ENCODE data around the gene HOXD9.

HOXD9 gene

DNA sequence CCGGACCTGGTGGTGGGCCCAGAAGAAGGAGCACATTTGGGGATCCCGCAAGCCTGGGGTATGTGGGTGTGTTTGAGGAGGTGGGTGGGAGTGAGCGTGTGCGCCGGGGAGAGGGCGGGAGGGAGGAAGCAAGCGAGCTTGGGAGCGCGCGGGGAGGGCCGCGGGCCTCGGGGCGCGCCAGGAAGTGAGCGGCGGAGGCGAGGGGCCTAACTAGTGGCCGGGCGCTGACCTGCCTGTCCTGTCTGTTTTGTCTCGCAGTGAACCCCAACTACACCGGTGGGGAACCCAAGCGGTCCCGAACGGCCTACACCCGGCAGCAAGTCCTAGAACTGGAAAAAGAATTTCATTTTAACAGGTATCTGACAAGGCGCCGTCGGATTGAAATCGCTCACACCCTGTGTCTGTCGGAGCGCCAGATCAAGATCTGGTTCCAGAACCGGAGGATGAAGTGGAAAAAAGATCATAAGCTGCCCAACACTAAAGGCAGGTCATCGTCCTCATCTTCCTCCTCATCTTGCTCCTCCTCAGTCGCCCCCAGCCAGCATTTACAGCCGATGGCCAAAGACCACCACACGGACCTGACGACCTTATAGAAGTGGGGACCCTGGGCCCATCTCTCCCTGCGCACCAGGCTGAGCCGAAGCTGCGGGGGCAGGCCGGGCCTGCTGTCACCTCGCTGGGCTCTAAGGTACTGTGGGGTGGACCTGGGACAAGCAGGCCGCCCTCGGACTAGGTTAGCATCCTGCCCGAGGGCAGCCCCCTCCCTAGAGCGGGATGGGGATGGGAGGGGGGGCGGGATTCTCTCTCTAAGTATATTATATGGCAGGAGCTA lies 30.0 kb downstream of the HOXD9 start:
- no peak for DNase-seq (ENCODE audit: low read depth in 2 of 2)

DNA sequence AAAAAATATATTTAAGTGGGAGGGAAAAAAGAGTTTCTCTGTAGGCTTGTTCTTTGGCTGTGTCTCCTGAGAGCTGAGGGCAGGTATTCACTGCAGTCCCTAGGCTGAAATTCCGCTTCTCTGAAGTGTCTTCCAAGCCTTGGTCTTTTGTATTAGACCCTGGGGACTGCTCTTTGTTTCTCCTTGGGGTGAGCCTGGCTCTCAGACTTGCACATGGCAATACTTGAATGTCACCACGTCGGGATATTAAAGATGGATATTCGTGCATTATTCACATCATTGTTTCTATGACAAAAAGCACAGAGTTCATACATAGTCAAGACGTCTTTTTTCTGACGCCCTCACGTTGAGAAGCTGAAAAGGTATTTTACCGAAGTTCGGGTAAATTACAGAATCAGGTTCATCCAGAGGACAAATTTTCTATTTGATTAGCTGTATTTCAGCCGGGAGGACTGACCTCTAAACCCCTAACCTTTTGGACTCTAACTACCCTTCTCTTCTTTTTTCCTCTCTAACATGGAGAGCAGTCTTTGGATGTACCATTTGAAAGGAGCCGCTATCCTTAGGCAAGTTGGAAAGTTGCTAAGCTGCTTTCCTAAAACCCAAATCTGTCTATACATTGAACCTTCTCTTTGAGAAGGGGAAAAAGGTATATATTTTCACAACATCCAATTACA lies 32.2 kb downstream of the HOXD9 start:
- DNase-seq (ENCODE audit: low read depth in 2 of 2), result no peak

DNA sequence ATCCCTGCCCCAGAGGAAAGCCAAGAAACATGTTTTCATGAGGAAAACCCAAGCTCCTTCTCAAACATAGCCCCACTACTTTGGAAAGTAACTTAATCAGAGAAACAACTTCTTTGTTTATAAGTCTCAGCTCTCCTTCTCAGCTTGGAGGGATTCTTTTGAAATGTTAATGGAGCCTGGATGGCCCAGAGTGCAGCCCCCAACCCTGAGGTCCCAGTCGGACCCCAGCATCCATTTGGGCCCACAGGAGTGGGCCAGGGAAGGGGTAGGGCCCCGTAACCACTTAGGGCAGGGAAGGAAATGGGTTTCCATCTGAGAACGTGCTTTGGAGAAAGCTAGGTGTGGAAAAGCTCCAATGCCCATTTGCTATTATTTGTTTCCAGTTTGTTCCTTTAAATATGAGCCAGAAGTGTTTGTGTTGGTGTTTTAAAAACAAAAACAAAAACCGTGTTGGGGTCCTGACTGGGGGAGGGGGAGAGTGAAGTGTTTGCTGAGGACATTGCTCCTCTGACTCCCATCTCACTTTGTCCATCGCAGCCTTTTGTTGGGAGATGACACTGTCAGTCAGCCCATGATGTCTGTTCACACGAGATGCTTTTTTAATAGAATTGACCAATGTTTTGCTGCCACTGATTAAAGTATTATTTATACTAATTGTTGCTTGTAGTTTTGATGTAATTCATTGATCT lies 33.0 kb downstream of the HOXD9 start:
- DNase-seq (ENCODE audit: low read depth in 2 of 2), result no peak

DNA sequence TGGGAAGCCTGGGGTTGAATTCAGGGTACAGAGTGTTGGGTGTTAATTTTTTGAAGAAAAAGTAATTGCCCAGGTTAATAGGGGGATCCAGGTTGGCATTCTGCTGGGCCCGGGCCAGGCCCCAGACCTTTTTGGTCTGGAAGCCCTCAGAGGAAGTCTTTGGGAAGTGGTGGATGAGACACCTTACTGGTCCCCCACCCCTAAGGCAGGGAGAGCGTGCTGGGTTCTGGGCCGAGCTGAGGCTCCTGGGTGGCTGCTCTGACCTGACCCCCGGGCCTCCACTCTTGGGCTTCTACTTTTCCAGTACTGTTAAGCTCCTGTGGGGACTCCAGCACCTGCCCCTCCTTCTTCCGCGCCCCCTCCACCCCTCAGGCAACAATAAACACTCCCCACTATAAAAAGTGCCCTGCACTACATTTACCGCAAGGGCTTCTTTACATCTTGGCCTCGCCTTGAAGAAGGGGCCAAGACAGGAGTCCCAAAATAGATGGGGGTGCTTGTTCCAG lies 33.8 kb downstream of the HOXD9 start:
- no peak for DNase-seq (ENCODE audit: low read depth in 2 of 2)

DNA sequence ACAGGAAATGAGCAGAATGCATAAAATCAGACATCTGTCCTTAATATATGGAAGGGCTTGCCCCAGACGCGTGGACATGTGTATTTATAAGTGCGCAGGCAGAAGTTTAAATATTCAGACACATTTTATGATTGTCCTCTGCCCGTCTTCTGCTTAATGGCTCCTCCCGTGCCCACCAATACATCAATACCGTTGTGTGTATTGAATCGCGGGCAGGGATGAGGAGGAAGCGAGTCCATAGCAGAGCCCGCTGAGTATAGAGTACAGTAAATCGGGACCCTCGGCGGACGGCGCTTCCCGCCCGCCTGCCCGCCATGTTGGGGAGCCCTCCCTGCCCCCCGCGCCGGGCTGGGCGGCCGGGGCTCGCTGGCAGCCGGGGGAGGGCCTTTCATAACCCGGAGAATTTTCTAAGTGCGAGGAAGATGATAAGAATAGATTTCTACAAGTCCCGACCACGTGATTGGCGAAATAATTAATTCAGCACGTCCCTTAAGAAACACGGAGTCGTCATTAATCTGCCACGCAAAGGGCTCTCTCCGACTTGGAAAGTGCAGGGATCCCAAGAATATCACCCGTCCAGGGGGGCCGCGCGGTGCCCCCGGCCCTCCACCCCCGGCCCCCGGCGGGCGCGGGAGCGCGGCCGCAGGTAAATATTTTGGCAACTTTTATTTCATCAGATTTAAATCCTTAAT lies 34.4 kb downstream of the HOXD9 start, which contains the start of gene HOXD3:
HOXD3 (plus strand) TSS at position 501 of the 692 bp plus-strand sequence. CDS start 11,808 bp downstream, outside the sequence.
- no peak for DNase-seq (ENCODE audit: low read depth in 2 of 2)

DNA sequence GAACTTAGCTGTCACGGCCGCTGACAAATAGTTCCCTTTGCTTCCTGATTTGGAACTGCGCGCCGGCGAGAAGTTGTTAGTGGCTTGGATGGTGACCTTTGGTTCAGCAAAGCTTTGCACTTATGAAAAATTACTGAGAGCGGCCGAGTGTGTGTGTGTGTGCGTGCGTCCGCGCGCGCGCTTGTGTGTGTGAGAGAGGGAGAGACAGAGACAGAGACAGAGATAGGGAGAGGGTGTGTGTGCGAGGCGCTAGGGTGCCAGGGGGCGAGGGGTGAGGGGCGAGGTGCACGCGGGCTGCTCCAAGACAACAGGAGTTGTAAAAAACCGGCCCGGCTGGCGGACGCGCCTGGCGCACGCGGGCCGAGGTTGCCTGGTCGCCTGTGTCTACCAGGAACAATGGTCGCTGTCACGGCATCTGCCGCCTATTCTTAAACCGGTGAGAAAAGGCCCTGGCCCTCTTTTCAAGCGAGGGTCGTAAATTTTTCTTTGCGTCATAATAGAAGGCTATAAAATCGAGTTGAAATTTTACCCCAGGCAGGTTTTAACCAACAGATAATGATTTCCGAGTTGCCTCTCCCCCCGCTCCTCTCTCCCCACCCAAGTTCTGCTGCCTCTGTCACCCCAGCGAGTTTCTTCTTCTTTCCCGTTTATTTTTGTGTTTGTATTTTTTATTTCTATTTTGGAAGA lies 35.1 kb downstream of the HOXD9 start:
- no peak for DNase-seq (ENCODE audit: low read depth in 2 of 2)

DNA sequence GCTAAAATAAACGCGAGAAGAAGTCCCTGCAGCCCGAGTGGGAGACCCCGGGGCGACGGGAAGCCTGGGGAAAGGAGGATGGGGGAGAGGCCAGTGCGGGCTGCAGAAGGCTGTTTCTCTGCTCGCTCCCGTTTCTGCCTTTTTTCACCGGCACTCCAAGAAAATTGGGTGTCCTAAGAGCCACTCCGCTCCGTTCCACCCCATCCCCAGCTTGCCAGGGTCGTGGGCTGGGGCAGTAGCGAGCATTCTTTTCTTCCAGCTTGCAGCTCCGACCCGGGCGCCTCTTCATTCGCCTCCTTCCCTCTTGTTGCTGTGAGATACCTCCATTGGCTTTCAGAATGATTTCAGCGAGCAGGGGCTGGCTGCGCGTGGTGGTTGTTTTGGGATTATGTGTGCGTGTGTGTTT lies 35.7 kb downstream of the HOXD9 start:
- no peak for DNase-seq (ENCODE audit: low read depth in 2 of 2)

DNA sequence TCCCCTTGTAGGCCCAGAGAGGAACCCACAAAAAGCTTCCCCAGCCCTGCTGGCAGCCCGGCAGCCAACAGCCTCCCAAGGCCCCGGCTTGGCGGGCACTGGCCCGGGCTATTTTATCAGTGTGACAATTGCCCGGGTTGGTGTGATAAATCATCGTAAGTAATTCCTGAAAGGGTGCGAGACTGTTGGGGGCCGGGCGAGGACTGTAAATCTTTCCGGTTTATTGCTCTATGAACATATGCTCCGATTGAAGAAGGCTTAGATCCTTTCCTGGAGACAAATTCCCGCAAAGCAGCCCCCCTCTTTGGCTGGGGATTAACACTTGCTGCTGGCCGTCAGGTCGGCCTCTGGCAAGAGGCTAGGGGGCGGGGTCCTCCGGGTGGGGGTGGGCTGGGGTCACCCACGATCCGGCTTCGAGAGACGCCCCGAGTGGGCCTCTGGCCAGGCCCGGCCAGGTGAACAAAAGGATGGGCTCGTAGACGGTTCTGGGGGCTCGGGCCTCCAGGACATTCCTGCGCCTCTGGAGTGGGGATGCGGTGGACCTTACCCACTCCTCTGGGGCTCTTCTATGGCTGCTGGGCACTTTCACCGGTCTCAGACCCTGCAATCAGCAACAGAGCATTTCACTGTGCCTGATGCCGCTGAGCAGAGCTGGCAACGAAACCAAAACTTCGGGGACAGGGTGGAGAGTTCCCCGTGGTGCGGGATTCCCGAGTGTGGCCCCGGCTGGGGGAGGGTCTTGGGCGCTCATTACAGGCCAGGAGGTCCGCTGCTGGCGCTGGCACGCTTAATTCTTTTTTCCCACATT lies 36.5 kb downstream of the HOXD9 start:
- no peak for DNase-seq (ENCODE audit: low read depth in 2 of 2)

DNA sequence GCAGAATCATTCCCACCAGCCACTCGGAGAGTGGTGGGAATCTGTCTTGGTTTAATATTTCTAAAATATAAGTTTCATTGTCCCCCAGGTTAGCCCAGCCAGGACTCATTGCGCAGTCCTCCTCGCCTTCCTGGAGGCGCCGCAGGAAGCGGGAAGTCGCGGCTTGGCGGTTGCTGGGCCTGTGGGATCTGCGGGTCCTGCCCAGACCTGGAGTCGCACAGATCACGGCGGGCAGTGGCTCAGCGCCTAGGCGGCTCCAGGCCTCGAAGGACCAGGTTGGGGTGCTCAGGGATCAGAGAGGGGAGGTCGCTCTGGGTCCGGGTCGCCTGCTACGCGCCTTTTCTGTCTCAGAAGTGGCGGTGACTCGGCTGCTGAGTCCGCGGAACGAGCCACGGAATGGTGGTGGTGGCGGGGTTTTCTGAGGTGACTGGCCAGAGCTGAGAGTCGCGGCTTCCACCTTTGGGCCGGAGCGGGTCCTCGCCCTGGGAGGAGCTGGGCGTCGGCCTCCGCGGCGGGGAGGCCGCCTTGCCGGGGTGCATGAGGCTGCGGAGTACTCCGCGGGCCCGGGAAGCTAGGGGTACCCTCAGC lies 37.2 kb downstream of the HOXD9 start:
- no peak for DNase-seq (ENCODE audit: low read depth in 2 of 2)

DNA sequence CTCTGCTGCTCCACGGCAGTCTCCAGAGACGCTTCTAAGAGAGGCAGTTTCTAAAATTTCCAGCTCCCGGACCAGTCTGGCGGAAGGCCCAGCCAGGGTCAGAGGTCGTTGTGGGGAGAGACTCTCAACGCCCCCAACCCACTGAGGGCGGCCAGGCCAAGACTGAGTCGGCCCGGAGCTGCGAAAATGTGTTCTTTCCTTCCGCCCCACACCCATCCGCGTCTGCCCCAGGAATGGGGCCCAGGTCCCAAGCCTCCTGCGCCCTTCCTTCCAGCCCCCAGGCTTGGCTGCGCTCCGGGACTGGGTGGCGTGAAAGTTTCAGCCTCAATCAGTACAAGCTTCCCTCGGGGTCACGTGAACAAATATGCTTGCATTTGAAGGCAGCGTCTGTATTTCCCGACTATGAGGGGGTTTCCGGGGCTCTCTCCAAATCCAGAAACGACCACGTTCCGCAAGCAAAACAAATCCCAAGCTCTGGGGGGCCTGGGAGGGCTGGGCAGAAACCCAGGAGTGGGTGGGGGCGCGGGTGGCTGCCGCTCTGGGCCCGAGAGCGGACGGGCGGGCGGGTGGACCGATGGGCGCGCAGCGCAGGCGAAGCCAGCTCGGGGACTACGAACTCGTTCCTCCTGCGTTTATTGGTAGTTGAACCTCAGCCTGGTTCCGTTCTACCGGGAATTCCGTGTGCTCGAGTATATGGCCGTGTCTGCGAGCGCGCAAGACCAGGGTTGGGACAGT lies 37.9 kb downstream of the HOXD9 start:
- no peak for DNase-seq (ENCODE audit: low read depth in 2 of 2)

DNA sequence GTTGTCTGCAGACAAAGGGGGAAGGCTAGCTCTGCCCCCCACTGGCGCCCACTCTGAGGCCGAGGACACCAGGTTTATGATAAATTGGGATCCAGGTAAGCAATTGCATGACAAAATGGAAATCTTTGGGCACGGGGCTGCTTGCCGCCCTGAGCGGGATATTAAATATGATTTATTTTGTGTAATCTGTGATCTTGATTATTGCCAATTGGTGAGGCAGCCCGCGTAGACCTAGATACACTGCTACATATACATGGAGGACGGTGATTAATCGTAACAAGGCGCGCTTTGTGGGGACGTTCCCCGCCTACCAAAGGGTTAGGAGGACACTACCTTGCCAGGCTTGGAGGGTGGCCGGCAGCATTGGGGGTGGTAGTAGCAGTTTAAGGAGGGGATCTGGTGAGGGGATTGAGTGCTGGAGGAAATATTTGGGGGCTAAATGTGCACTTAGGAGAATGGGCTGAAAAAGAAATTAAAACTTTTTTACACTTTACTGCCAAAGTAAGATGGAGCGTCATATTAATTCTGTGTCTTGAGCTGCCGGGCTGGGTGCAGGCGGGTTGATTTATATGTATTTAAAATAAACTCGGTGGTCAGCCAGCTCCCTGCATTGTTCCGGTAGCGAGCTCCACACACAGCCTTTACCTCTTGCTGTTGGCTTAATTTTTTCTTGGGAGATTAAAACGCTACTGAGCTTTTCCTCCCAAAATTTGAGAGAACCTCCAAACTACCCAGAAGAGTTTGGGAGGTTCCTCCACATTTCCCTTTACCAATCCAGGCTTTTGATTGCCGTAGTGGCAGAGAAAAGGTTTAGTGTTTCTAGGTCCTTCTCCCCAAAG lies 38.7 kb downstream of the HOXD9 start:
- DNase-seq (ENCODE audit: low read depth in 2 of 2), result no peak

DNA sequence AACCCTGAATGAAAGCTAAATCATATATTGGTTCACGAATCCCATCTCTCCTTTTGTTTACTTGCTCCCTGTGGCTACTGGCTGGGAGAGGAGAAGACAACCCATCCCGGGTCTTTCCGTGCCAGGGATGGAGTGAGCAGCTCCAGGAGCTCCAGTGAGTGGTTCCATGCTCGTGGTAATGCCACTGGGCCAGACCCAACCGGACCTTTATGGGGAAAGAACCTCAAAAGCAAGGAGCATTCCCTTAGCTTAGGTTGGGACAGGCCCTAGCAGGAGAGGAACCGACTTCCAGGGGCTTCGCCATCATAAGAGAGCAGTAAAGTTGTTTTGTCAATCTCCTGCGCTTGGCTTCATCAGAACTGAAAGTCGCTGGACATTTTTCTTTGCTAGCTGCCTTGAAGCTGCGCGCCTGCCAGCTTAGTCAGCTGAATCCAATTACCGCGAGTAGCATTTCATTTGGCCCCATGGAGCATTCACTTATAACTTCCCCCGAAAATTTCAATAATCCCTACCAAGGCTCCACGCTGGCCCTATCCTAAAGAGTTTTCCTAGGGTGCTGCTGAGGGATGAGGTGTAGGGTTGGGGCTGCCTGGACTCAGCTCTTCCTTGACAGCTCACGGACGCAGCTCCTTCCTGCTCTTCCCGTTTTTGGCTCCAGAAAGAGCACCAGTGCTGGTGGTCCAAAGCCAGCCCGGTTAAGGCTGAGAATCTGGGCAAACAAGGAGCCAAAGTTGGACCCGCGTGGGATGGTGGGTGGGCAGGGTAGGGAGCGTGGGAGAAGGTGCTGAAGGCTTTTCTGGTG lies 39.5 kb downstream of the HOXD9 start:
- no peak for DNase-seq (ENCODE audit: low read depth in 2 of 2)

DNA sequence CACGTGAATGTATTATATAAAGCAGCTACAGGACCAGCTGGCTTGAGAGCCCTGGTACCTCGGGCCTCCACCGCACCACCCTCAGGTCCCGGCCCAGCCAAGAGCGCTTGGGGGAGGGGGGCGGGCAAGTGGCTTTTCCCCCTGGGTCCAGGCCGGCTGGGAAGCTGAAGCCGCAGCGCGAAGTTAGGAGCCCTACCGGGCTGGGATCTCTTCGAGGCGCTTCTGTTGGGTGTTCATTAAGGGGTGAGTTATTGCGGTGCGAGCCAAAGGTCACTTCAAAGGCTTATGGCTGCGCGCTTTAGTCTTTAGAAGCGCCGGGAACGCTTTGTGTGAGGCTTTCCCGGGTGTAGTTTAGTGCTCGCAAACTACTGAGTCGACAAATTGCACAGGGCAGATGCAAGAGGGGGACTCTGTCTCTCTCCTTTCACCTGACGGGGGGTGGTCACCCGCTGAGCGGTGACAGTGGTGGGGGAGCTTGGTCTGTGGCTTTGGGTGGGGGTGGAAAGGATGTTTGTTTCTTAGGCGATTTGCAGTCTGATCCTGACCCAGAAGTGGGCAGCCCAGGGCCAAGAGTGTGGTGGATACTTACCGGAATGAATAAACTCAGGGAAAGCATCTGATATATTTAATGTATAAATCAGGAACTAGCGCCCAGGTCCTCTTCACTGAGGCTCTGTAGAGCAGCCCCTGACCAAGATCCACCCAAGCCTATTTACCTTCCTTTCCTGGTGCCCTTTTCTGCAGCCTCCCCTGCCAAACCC lies 40.6 kb downstream of the HOXD9 start:
- DNase-seq (ENCODE audit: low read depth in 2 of 2), result no peak

DNA sequence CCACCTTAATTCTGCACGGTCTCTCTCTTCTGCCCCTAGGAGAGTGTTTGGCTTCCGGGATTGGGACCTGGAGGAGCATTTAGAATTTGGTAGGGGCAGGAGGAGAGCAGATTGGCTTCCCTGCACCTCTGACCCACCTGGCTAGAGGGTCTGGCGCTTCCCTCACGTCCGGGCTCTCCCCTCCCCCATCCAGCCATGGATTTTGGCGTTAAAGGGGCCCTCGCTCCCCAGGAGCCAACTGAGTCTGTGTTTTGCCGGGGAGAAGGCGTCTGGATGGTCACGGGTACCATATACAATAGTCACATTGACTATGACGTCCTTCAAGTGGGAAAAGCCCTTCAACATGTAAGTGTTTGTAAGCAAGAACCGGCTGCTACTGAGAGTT lies 41.1 kb downstream of the HOXD9 start:
- DNase-seq (ENCODE audit: low read depth in 2 of 2), result no peak

DNA sequence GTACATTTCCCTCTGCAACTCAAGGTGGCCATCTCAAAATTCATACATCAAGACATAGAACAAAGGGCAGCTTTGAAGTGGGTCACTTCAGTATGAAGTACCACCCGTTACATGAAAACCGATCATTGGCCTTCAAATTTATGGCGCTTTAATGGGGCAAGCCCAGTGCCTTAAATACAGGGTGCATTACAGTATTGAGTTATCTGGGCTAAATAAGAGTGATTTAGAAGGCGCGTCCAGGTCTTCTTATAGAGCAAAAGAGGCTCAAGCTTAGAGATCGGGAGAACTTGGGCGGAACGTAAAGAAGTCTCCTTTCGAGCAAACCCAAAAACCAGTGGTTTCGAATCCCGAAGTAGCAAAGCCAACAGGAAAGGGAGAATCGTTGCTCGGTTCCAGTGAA lies 41.7 kb downstream of the HOXD9 start:
- DNase-seq (ENCODE audit: low read depth in 2 of 2), result no peak

DNA sequence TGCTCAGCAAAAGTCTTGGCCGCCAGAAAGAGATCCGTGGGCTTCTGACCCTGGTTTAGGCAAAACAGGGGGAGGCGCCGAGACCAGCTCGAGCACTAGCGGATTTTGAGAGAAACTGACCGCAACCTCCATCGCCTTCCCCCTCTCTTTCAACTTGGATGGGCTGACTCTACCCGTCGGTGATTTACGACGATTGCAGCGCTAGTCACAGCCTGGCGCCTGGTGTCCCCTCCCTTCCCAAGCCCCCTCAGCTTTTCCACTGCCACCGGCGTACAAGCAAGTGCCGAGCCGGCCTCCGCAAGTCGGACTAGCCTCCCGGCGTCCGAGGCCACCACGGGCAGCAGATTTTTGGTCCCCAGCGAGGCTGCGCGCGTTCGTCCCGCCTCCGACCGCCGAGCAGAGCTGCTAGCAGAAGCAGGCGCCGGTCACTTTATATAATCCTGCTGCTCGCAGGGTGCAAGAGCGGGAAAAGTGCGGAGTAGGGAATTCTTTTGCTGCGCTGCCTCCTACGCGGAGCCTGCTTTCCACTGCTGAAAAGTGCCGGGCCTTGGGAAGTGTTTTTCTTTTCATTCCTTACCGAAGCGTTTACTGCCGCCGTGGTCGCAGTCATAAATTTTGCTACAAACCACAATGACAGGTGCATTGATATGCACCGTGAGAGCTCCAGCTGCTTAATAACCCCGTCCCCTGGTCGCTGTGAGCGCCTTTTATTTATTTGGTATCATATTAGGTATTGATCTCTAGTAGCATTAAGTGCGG lies 42.3 kb downstream of the HOXD9 start:
- no peak for DNase-seq (ENCODE audit: low read depth in 2 of 2)

Measured in activated CD8-positive, alpha-beta memory T cell treated with anti-CD3 and anti-CD28 coated beads for 4 hours (primary cell).